ENCODE data around the gene GMIP. TPM values are rescaled to one million over a fixed set of nuclear protein-coding genes. Genes with fewer than 3 reads are reported as not detected.

The GMIP gene
- total RNA-seq, 2 experiments from 2014 or later: 128 to 135 TPM

DNA sequence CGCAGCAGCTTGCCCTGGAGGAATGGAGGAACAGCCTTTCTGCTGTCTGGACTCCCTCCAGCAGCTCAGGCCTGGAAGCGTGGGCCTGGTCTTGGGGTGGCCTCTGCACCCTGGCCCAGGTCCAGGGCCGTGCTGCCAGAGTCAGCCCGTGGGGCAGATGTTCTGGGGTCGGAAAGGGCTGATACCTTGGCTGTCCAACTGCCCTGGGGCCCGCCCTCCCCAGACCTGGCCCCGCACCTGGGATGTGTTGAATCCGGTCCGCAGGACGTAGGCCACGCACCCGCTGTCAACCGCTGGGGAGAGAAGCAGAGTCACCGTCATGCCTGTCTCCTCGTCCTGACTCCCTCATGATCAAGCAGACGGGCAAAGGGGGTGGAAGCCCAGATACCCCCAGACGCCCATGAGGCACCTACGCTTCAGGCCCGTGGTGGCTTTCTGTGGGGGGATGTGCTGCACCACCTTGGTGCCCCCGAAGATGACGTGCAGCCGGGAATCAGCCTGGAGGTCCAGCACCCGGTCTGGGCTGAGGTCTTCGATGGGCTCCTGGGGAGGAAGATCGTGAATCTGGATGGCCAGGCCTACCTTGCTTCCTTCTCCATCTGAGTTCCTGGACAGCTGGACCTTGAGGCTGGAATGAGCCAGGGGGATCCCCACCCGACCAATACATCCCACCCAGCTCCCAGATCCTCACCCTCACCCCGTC, 12.3 kb upstream of the GMIP start:
- H3K4me1 Mint-ChIP-seq: no peaks in the 10 kb centered on the region
- no peaks in the 10 kb centered on the region for H3K27me3 Mint-ChIP-seq
- H3K4me3 Mint-ChIP-seq: no peak overlapping the region
- peaks cover 25% of the 10 kb centered on the region for H3K36me3 Mint-ChIP-seq
- no peak for DNase-seq
- POLR2A ChIA-PET: interaction anchor here (0.6 to 0.9 kb wide), 2 partner anchors 10 to 222 kb away, joined by 3 read pairs; no protein-coding TSS in a partner anchor
- no peaks in the 10 kb centered on the region for H3K9me3 Mint-ChIP-seq
- no peak overlapping the region for H3K27ac Mint-ChIP-seq
- no peak for ATAC-seq (ENCODE audit: low read depth)

DNA sequence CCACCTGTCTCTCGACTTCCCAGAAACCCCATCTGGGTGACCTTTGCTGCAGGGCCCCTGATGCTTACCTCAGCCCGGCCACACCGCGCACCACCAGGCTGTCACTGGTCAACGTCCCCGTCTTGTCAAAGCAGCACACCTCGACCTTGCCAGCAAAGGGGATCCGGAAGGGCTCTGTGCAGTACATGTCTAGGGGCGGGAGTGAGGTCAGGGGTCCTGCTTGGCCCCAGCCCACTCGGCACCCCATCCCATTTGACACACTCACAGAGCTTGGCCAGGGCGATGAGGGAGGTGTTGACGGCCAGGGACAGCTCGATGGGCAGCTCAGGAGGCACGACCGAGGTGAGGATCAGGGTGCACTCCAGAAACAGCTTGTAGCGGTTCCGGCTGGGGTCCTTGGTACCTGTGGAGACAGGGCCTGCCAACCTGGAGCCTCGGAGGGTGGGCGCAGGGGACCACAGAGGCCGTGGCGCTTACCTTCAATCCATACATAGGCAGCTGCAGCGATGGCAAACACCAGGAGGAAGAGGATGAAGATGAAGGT, 11.7 kb upstream of the GMIP start:
- peaks cover 23% of the 10 kb centered on the region for H3K36me3 Mint-ChIP-seq
- no peak overlapping the region for H3K4me3 Mint-ChIP-seq
- no peaks in the 10 kb centered on the region for H3K4me1 Mint-ChIP-seq
- no peak for DNase-seq
- H3K9me3 Mint-ChIP-seq: no peaks in the 10 kb centered on the region
- H3K27me3 Mint-ChIP-seq: no peaks in the 10 kb centered on the region
- no peak overlapping the region for H3K27ac Mint-ChIP-seq
- POLR2A ChIA-PET: interaction anchor here (0.6 to 0.9 kb wide), 2 partner anchors 9 to 221 kb away, joined by 3 read pairs; no protein-coding TSS in a partner anchor
- ATAC-seq (ENCODE audit: low read depth): no peak

DNA sequence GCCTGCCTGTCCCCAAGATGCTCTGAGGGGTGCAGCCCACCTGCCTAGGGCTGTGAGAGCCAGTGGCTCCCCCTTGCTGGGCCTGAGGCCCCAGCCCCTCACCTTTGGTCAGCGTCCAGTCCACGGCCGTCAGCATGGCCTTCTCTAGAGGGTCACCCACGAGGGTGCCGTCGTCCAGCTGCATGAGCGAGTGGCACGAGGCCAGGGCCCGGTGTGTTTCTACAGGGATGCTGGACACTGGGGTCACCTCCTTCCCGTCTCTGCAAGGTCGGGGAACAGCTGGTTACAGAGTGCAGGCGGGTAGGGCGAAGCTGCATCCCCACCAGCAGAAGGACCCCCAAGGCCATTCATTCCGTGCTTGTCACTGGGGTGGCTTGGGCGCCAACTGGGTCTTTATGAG, 11.0 kb upstream of the GMIP start:
- POLR2A ChIA-PET: no interaction called here
- H3K36me3 Mint-ChIP-seq: peaks cover 20% of the 10 kb centered on the region
- H3K4me3 Mint-ChIP-seq: no peak overlapping the region
- H3K4me1 Mint-ChIP-seq: no peaks in the 10 kb centered on the region
- no peaks in the 10 kb centered on the region for H3K9me3 Mint-ChIP-seq
- ATAC-seq (ENCODE audit: low read depth) (no peak), DNase-seq (no peak)
- no peak overlapping the region for H3K27ac Mint-ChIP-seq
- no peaks in the 10 kb centered on the region for H3K27me3 Mint-ChIP-seq

DNA sequence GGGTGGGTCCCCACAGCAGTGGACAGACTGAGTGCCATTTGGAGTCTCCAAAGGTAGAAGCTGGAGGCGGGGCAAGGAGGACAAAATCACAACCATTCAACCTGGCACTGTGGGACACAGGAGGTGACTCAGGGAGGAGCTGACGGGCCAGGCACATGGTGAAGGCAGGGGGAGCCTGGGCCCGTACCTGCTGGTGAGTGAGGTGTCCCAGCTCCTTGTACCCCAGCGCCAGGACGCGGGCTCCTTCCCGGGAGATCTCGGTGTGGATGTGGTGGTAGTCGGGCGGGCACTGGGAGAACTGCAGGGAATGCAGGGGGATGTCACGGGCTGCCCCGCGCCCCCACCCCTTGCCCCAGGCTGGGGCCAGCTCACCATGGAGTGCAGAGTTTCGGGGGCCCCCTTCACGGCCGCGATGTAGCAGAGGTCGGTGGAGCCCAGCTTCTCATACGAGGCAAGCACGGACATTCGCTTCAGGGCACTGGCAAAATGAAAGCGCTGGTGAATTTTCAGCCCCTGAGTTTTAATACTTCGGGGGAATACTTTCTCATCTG, 10.2 kb upstream of the GMIP start:
- Mint-ChIP-seq H3K27me3 (no peaks in the 10 kb centered on the region), H3K4me3 (no peak overlapping the region), H3K4me1 (no peaks in the 10 kb centered on the region), H3K9me3 (no peaks in the 10 kb centered on the region), H3K36me3 (peaks cover 22% of the 10 kb centered on the region), H3K27ac (no peak overlapping the region)
- ATAC-seq (ENCODE audit: low read depth) (no peak), DNase-seq (no peak)
- POLR2A ChIA-PET: interaction anchor here (1.2 to 1.4 kb wide), 2 partner anchors 8 to 10 kb away, joined by 3 to 11 read pairs; no protein-coding TSS in a partner anchor

DNA sequence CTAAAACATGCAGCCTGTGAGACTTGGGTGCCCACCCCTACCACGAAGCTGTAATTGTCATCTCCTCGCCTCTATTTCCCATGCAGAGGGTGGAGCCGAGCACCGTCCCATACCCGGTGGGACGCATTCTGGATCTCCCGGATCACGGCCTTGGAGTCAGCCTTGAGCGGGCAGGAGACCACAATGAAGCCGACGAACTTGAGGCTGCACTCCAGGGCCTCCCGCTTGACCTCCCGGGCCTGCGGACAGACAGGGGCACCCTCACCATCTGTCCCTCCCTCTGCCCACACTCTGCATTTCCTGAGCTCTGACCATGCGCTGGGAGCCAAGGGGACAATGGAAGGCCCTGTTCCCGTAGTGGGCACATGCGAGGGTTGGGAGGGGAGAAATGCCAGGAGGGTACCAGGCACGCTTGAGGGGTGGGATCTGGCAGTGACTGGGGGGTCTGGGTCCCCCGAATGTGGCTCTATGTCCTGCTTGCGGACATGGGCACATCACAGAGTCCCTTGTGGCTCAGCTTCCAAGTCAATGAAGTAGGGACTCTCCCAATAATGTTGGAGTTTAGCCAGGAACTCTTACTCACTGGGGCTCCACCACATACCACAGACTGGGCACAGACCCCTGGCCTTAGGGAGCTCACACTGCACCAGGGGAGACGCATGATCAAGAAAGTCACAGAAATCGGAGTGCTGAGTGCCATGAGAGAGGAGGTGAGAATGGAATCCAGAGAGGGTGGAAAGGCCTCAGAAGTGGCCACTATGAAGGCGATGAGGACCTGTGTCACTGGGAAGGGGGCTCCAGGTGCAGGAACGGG, 9.2 kb upstream of the GMIP start:
- H3K9me3 Mint-ChIP-seq: no peaks in the 10 kb centered on the region
- DNase-seq (no peak), ATAC-seq (ENCODE audit: low read depth) (no peak)
- no peak overlapping the region for H3K4me3 Mint-ChIP-seq
- H3K27me3 Mint-ChIP-seq: no peaks in the 10 kb centered on the region
- peaks cover 16% of the 10 kb centered on the region for H3K36me3 Mint-ChIP-seq
- H3K27ac Mint-ChIP-seq: no peak overlapping the region
- H3K4me1 Mint-ChIP-seq: no peaks in the 10 kb centered on the region
- POLR2A ChIA-PET: interaction anchor here (0.8 to 3.3 kb wide), 4 partner anchors 9 to 16 kb away, joined by 3 to 11 read pairs (median 6); partner anchors contain the start of gene ZNF101

DNA sequence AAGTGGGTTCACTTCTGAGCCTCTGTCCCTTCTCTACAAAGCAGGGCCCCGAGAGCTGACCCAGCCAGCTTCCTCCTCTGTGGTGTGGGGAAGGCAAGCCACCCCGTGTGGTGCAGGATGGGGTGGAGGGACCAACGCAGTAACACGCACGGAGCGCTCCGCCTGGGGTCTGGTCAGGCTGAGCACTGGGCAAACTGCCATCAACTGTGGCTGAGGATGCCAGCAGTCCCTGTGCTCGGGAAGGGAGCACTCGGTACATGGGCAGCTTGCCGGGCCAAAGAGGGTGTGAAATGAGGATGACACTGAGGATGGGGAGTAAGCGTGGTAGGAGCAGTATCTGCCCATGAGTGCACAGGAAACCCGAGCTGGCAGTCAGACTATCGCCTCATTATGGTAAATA, 7.6 kb upstream of the GMIP start:
- H3K36me3 Mint-ChIP-seq: peaks cover 17% of the 10 kb centered on the region

DNA sequence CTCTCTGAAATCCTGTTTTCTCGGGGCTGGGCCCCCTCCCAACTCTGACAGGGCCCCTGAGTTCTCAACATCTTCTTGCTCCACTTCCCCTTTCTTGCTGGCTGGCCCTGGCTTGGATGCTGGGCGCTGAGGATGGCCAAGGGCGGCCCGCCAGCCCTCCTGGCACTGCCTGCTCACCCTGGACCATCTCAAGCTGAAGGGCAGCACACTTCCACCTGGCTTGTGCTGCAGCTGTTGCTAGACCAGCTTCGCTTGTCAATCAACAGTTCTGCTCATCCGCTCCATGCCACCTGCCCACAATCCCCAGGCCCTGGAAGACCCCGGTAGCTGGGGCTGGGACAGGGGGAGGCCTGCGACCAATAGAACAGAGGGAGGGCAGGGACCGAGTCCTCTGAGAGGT, 6.9 kb upstream of the GMIP start:
- ATAC-seq (ENCODE audit: low read depth) (no peak), DNase-seq (no peak)
- Mint-ChIP-seq H3K9me3 (no peaks in the 10 kb centered on the region), H3K27me3 (no peaks in the 10 kb centered on the region), H3K27ac (no peak overlapping the region), H3K4me3 (no peak overlapping the region), H3K36me3 (peaks cover 17% of the 10 kb centered on the region), H3K4me1 (no peaks in the 10 kb centered on the region)
- POLR2A ChIA-PET: interaction anchor here (0.5 to 3.3 kb wide), 3 partner anchors 11 to 148 kb away, joined by 3 to 10 read pairs (median 4); no protein-coding TSS in a partner anchor

More for the DNA sequence above, 7.6 kb upstream of the GMIP start:
- ATAC-seq (ENCODE audit: low read depth): no peak
- no peaks in the 10 kb centered on the region for H3K9me3 Mint-ChIP-seq
- H3K27me3 Mint-ChIP-seq: no peaks in the 10 kb centered on the region
- POLR2A ChIA-PET: interaction anchor here (0.6 to 3.3 kb wide), 2 partner anchors 11 to 249 kb away, joined by 3 to 10 read pairs; no protein-coding TSS in a partner anchor
- H3K4me1 Mint-ChIP-seq: no peaks in the 10 kb centered on the region
- H3K4me3 Mint-ChIP-seq: no peak overlapping the region
- H3K27ac Mint-ChIP-seq: no peak overlapping the region
- no peak for DNase-seq

DNA sequence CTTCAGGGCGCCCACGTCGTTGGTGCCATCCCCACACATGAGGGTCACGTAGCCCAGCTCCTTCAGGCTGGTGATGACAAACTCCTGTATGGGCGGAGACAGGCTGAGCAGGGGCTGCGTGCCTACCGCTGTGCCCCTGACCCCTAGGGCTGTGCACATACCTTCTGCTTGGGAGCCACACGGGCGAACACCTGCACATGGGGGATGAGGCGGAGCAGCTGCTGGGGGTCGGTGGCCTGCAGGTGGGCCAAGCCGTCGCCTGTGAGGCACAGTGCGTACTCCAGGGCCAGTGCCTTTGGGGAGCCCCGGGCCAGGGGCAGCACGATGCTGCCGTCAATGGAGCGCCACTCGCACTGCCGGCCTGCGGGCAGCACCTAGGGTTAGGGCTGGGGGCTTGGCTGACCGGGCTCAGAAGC, 6.1 kb upstream of the GMIP start:
- no peaks in the 10 kb centered on the region for H3K27me3 Mint-ChIP-seq
- H3K9me3 Mint-ChIP-seq: no peaks in the 10 kb centered on the region
- H3K4me3 Mint-ChIP-seq: no peak overlapping the region
- POLR2A ChIA-PET: interaction anchor here (1.3 to 3.3 kb wide), 2 partner anchors 12 to 118 kb away, joined by 3 to 10 read pairs; no protein-coding TSS in a partner anchor
- H3K4me1 Mint-ChIP-seq: no peaks in the 10 kb centered on the region
- H3K36me3 Mint-ChIP-seq: peaks cover 16% of the 10 kb centered on the region
- ATAC-seq (ENCODE audit: low read depth): no peak
- no peak for DNase-seq
- no peak overlapping the region for H3K27ac Mint-ChIP-seq

DNA sequence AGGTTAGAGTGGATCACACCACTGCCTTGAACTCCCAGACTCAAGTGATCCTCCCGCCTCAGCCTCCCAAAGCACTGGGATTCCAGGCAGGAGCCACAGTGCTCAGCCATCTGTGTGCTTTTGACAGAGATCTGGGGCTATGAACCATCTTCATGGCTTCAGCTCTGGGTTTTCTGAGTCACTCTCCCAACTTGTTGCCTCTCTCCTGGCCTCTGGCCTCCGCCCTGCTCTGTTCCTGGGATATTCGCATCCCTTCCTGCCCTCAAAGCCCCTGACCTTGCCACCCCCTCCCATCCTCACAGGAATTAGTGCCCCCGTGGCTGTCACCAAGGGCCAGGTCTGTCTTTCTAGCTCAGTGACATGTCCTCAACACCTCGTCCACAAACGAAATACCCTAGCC, 5.7 kb upstream of the GMIP start:
- Mint-ChIP-seq H3K4me1 (no peaks in the 10 kb centered on the region), H3K9me3 (no peaks in the 10 kb centered on the region), H3K4me3 (no peak overlapping the region), H3K36me3 (peaks cover 16% of the 10 kb centered on the region), H3K27ac (peak overlapping the region; percentile 1), H3K27me3 (no peaks in the 10 kb centered on the region)
- POLR2A ChIA-PET: interaction anchor here (3.3 kb wide), 1 partner anchor 13 kb away, joined by 10 read pairs; no protein-coding TSS in a partner anchor
- no peak for DNase-seq
- no peak for ATAC-seq (ENCODE audit: low read depth)

DNA sequence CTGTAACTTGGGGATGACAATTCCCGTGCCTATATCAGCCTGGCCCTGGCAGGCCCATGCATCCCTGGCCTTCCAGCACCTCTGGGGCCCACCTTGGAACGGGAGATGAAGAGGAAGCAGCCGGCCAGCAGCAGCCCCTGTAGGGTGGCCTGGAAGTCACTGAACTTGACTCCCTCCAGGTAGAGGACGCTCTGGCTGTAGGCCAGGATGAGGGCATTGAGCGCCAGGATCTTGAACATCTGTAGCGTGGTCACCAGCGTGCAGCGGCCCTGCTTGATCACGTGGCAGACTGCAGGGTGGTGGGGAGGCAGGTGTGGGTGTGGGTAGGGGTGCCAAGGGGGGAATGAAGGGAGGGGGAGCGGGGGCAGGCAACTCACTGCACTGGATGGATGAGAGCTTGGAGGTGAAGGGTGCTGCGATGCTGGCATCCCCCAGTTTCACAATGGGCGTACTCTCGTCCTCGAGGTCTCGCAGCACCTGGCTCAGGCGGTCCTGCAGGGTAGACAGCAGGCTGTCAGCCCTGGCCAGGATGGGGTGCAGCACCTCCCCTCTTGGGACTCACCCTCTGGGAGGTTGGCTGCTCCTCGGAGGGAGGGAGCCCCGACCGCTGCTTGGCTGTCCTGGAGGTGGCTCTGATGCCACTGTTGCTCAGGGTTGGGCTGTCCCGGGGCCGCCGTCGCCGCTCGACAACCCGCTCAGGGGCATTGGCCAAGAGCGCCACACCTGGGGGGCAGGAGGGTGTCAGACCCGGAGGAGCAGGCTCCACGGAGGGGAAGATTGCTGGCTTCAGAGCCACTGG, 3.8 kb upstream of the GMIP start:
- no peak overlapping the region for H3K4me3 Mint-ChIP-seq
- no peaks in the 10 kb centered on the region for H3K27me3 Mint-ChIP-seq
- H3K27ac Mint-ChIP-seq: no peak overlapping the region
- H3K9me3 Mint-ChIP-seq: no peaks in the 10 kb centered on the region
- peaks cover 7% of the 10 kb centered on the region for H3K36me3 Mint-ChIP-seq
- DNase-seq (no peak), ATAC-seq (ENCODE audit: low read depth) (no peak)
- POLR2A ChIA-PET: no interaction called here
- H3K4me1 Mint-ChIP-seq: peaks cover 6% of the 10 kb centered on the region

DNA sequence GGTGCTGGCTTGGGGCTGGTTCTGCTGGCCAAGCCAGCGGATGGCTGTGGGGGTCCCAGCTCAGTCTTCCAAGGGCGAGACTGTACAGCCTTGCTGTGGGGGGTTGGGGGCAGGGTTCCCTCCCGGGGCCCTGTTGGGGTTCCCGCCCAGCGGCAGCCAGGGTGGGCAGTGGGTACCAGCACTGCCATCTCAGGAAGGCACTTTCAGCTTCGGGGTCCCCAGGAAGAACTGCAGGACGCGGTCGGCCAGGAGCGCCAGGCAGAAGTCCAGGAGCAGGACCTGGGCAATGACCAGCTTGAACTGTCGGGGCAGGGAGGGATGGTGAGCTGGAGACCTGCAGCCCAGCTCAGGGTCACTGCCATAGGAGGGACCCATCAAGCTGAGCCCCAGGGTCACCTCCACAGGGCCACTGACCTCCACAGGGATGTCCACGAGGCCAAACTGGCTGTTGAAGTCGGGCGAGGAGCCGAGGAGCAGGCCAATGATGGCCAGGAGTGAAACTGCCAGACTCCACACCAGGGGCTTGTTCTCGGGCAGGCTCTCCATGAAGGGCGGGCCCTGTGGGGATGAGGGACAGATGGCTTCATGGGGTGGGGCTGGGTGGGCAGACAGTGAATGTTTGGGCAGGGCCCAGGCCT, 1.9 kb upstream of the GMIP start:
- POLR2A ChIA-PET: interaction anchor here (0.6 to 1.2 kb wide), 3 partner anchors 10 to 21 kb away, joined by 3 to 7 read pairs (median 3); no protein-coding TSS in a partner anchor
- peaks cover 11% of the 10 kb centered on the region for H3K4me1 Mint-ChIP-seq
- no peak for ATAC-seq (ENCODE audit: low read depth)
- peak overlapping the region; percentile 52 for H3K27ac Mint-ChIP-seq
- H3K9me3 Mint-ChIP-seq: no peaks in the 10 kb centered on the region
- H3K4me3 Mint-ChIP-seq: no peak overlapping the region
- peaks cover 7% of the 10 kb centered on the region for H3K36me3 Mint-ChIP-seq
- no peaks in the 10 kb centered on the region for H3K27me3 Mint-ChIP-seq
- DNase-seq: no peak

DNA sequence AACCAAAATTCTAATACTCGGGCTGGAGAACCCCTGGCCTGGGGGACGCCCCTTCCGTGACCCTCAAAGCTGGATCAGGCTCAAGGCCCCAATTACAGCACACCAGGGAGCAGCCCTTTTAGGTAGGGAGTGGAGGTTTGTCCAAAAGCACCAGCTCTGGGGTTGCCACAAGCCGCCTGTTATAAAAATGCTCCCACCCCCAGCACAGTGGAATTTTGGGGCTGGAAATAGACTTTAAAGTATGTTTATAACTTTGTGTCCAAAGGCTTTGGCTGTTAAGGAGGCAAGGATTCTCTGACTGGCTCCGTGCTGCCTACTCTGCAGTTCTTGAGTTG, 564 bp upstream of the GMIP start:
- Mint-ChIP-seq H3K36me3 (peaks cover 10% of the 10 kb centered on the region), H3K4me3 (peak overlapping the region; percentile 93), H3K27ac (peak overlapping the region; percentile 99), H3K4me1 (peaks cover 14% of the 10 kb centered on the region), H3K9me3 (no peaks in the 10 kb centered on the region), H3K27me3 (no peaks in the 10 kb centered on the region)
- POLR2A ChIA-PET: interaction anchor here (0.7 to 1.5 kb wide), 11 partner anchors 9 to 112 kb away, joined by 3 to 7 read pairs (median 3); partner anchors contain the start of gene ATP13A1
- DNase-seq (no peak), ATAC-seq (ENCODE audit: low read depth) (no peak)

Data from activated naive CD8-positive, alpha-beta T cell treated with anti-CD3 and anti-CD28 coated beads, Interleukin-2, amount 10 ng/mL, durations not matched to agents 7 days and 5 days (primary cell).